Stimulated activated CD8-positive, alpha-beta memory T cell treated with anti-CD3 and anti-CD28 coated beads, Interleukin-15, amount 100 ng/mL, for 48 hours (primary cell): ENCODE results near the gene P4HB.
A peak's percentile ranks its signal among the peaks of the same experiment; 100 is the strongest.

ENCODE experiments used
- DNase-seq, 2 donors: peaks; one replicate each; pipeline ENCODE4 v3.0.0-alpha.2; 2020; ENCODE audit warnings: low read depth in 2 of 2

P4HB gene

GRCh38 chr17:81868674-81869220, 8.4 kb upstream of the P4HB start:
- no peak for DNase-seq

GRCh38 chr17:81867991-81868673, 7.8 kb upstream of the P4HB start:
- no peak for DNase-seq

GRCh38 chr17:81867170-81867990, 7.0 kb upstream of the P4HB start:
- DNase-seq: no peak

DNA sequence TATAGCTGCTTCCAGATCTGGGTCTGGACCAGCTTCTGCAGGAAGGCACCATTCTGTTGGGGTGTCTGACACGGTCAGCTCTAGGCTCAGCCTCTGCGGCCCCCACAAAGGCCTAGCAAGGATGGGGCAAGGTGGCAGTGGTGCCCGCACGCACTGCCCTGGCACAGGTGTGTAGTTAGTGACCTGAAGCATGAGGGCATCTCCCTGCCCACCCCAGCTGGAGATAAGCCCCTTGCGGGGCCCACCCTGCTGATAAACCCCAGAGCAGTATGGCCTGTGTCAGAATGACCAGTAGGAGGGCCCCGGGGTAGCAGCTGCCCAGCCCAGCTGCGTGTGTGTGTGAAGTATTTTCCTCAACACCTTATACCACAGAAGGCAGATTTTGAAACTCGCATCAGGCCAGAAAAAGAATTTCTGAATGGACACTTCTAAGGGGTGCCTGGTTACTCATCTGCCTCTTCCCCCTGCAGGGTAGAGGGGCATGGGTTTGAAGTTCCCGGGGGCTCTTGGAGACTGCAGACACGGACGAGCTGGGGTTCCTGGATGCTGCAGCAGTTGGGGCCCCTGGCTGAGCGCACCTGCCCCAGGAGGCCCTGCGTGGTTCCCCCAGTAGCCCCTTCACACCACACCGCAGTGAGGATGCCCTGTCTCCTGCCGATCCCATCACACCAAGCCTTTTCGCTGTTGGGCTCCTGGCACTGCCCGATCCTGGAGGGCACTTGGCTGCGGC, 6.3 kb upstream of the P4HB start:
- DNase-seq: no peak

DNA sequence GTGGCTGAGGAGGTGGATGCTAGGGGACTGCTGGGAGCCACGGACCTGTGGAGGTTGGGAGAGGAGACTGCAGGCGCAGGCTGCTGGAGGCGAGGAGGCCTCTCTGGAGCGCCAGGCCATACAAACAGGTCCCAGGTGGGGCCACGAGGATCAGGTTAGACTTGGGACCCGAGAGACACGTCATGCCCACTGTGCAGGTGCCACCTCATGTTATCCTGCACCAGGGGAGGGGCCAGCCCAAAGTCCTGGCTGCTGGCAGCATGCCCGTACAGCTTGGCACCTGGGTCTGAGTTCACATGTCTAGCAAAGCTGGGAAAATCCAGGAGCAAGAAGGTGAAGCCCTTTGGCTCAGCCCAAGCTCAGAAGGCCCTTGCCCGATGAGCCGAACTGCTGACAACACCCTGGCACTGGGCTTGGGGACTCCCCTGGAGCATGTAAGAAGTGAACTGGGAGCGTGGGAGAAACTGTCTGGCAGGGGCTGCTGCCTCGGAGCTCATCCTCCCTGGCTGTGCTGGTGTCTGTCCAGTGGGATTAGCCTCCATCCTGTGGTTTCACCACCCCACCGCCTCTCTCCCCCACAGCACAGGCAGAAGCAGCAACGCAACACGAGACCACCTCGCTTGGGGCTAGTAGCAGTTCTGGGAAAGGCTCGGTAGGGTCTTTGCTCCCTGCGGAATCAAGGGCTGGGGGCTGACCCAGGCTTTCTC, 5.6 kb upstream of the P4HB start:
- DNase-seq: no peak

GRCh38 chr17:81865358-81865732, 5.0 kb upstream of the P4HB start:
- no peak for DNase-seq

- DNase-seq: no peak
Measured at GRCh38 chr17:81863833-81864768, 3.8 kb upstream of the P4HB start.

DNA sequence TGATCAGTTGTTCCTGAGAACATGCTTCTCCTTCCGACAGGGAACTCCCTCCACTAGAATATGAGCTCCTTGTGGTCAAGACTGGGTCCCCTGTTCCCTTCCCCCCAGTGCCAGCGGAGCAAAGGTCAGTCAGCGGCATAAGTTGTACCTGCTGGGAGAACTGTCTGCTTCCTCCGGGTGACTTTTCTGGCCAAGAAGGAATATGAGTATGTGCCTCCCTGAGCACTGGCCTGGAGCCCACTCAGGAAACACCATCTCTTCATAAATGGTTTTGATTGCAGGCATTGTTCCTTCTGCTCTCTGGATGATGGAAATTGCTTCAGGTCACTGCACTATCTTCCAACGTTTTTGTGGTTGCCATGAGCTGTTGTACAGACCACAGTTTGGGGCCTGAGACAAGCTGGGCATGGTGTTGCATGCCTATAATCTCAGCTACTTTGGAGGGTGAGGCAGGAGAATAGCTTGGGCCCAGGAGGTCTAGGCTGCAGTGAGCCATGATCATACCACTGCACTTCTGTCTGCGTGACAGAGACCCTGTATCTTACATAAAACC, 2.9 kb upstream of the P4HB start:
- no peak for DNase-seq

GRCh38 chr17:81860756-81861568, 627 bp upstream of the P4HB start:
- DNase-seq: peak; percentile 98 to 99

GRCh38 chr17:81858967-81859905, 1.1 kb downstream of the P4HB start:
- no peak for DNase-seq

DNA sequence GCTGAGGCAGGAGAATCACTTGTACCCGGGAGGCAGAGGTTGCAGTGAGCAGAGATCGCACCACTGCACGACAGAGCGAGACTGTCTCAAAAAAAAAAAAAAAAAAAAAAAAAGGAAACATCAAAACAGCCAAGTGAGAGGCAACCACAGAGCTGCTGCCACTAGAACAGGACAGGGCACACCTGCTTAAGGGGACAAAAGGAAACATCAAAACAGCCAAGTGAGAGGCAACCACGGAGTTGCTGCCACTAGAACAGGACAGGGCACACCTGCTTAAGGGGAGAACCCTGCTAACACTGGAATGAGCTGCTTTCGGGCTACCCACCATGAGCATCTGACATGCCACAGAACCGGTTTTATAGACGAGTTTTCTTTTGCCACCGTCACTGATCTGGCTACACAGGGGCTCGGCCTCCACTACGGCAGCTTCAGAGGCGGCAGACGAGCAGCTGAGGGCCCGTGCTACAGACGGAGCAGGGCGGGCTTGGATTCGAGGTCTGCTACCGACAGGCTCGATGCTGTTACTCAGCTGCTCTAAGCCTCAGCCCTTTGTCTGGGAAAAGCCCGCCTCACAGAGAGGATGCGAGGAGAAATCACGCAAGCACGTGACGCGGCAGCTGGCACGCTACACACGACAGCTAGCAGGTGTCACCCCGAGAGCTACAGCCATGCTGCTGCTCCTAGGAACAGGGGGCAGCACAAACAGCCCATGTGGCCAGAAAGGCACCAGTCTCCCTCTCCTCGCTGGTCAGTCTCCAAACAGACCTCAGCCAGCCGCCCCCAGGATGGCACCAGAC, 2.0 kb downstream of the P4HB start:
- no peak for DNase-seq

GRCh38 chr17:81854974-81855774, 5.2 kb downstream of the P4HB start:
- DNase-seq: no peak

- no peak for DNase-seq
Measured at GRCh38 chr17:81852237-81852636, 8.1 kb downstream of the P4HB start.

GRCh38 chr17:81851423-81851822, 8.9 kb downstream of the P4HB start:
- DNase-seq: no peak

- DNase-seq: no peak
Measured at GRCh38 chr17:81849457-81849856, 10.9 kb downstream of the P4HB start.
